ENCODE data around the gene TBRG4.

DNA sequence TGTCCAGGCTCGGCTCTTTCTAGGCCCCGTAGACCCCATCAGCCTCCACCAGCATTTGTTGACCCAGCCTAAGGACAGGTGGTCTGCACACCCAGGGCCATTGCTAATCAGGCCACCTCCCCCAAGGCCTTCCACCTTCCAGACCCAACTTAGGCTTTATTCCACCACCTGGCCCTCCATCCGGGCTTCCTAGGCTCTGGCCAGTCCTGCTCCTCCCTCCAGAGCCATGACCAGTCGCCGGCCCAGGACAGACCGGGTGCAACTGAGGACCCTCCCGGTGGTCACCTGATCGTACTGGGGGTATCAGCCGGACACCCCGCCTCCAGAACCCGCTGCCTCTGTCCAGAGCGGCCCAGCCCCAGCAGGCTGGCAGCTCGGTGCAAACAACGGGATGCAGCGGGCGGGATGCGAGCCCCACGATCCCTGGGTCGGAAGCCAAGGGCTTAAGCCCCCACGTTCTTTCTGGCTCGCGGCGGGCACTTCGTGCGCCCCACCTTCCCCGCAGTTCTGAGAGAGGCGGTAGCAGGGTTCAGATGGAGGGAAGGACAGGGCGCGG lies 23.3 kb downstream of the TBRG4 start:
- TF ChIP-seq, protein P1, sequence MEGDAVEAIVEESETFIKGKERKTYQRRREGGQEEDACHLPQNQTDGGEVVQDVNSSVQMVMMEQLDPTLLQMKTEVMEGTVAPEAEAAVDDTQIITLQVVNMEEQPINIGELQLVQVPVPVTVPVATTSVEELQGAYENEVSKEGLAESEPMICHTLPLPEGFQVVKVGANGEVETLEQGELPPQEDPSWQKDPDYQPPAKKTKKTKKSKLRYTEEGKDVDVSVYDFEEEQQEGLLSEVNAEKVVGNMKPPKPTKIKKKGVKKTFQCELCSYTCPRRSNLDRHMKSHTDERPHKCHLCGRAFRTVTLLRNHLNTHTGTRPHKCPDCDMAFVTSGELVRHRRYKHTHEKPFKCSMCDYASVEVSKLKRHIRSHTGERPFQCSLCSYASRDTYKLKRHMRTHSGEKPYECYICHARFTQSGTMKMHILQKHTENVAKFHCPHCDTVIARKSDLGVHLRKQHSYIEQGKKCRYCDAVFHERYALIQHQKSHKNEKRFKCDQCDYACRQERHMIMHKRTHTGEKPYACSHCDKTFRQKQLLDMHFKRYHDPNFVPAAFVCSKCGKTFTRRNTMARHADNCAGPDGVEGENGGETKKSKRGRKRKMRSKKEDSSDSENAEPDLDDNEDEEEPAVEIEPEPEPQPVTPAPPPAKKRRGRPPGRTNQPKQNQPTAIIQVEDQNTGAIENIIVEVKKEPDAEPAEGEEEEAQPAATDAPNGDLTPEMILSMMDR (conservative IDR thresholded peaks at IDR 0.05) = no peak
- TF ChIP-seq ZFX (IDR thresholded peaks at IDR 0.05) = no peak
